Thymus (tissue), 11 donors: ENCODE data around the gene SNTG2. TPM values are rescaled to one million over a fixed set of nuclear protein-coding genes. Genes with fewer than 3 reads are reported as not detected.

Source experiments
- DNase-seq, 9 donors: peaks; one replicate each; pipeline ENCODE4 v3.0.0-alpha.2; 2013; ENCODE audit warnings: low spot score in 9 of 9, low read depth in 6 of 9, missing footprints in 1 of 9
- H3K27ac ChIP-seq, 2 donors: one replicate each; pipeline ENCODE4 v1.5.1; 2013; ENCODE audit warnings: control low read depth in 1 of 2, low read depth in 1 of 2, low read length in 1 of 2, mild to moderate bottlenecking in 1 of 2, moderate library complexity in 1 of 2
- H3K27me3 ChIP-seq, 2 donors: one replicate each; pipeline ENCODE4 v1.5.1; 2013; ENCODE audit warnings: low read length in 1 of 2; ENCODE audit not compliant: control insufficient read depth in 2 of 2, insufficient read depth in 1 of 2
- H3K36me3 ChIP-seq, 2 donors: one replicate each; pipeline ENCODE4 v1.5.1; 2013; ENCODE audit warnings: low read length in 1 of 2, mild to moderate bottlenecking in 1 of 2, moderate library complexity in 1 of 2; ENCODE audit not compliant: control insufficient read depth in 2 of 2, insufficient read depth in 2 of 2
- H3K4me1 ChIP-seq, 2 donors: one replicate each; pipeline ENCODE4 v1.5.1; 2013; ENCODE audit warnings: low read length in 2 of 2; ENCODE audit not compliant: control insufficient read depth in 2 of 2, insufficient read depth in 2 of 2
- H3K4me3 ChIP-seq, 2 donors: one replicate each; pipeline ENCODE4 v1.5.1; 2013; ENCODE audit warnings: low read length in 2 of 2, control low read depth in 1 of 2, mild to moderate bottlenecking in 1 of 2
- H3K9me3 ChIP-seq, 2 donors: one replicate each; pipeline ENCODE4 v1.5.1; 2013; ENCODE audit warnings: low read length in 1 of 2, mild to moderate bottlenecking in 1 of 2; ENCODE audit not compliant: control insufficient read depth in 2 of 2, insufficient read depth in 1 of 2
- WGBS: extraction: QIAGEN DNeasy Blood & Tissue Kit; methylation state at CpG from one replicate; pipeline ENCODE4 v1.1.7; 2013; 5-methylcytosine and 5-hydroxymethylcytosine counted together
- polyA plus RNA-seq: library from polyadenylated mRNA; stranded (reverse); fragments of 200-250 nt; gene quantifications from one replicate; pipeline ENCODE4 v1.2.3, GENCODE V29; 2013
- total RNA-seq: library from RNA; stranded (reverse); fragments of 120-200 nt; gene quantifications from one replicate; pipeline ENCODE4 v1.2.4, GENCODE V29; 2013
- donor health status: healthy.

The SNTG2 gene
- total and polyA plus RNA-seq, 2 donors = 0.33 to 1.2 TPM

GRCh38 chr2:1045109-1045508 is 94.5 kb downstream of the SNTG2 start:
- WGBS = 89% methylated on average over 1 of the region's 1 CpG
- no peak overlapping the region for H3K27ac ChIP-seq
- no peak for DNase-seq
- H3K4me1 ChIP-seq = no peaks in the 10 kb centered on the region
- no peaks in the 10 kb centered on the region for H3K9me3 ChIP-seq
- H3K36me3 ChIP-seq = no peaks in the 10 kb centered on the region
- no peaks in the 10 kb centered on the region for H3K27me3 ChIP-seq
- no peak overlapping the region for H3K4me3 ChIP-seq

- Histone ChIP-seq H3K36me3 (no peaks in the 10 kb centered on the region), H3K27me3 (no peaks in the 10 kb centered on the region), H3K27ac (no peak overlapping the region), H3K9me3 (no peaks in the 10 kb centered on the region), H3K4me3 (no peak overlapping the region), H3K4me1 (no peaks in the 10 kb centered on the region)
- WGBS = 81% methylated on average over 4 of the region's 4 CpGs
- no peak for DNase-seq
Observed at GRCh38 chr2:1046067-1046466, 95.4 kb downstream of the SNTG2 start.

GRCh38 chr2:1047485-1047884 is 96.8 kb downstream of the SNTG2 start:
- no peaks in the 10 kb centered on the region for H3K27me3 ChIP-seq
- H3K9me3 ChIP-seq = no peaks in the 10 kb centered on the region
- H3K4me1 ChIP-seq = no peaks in the 10 kb centered on the region
- DNase-seq = peak in 4 of 9 donors; percentile 4 to 6 (median 6)
- no peaks in the 10 kb centered on the region for H3K36me3 ChIP-seq
- WGBS = 0% methylated on average over 1 of the region's 1 CpG
- H3K27ac ChIP-seq = no peak overlapping the region
- H3K4me3 ChIP-seq = no peak overlapping the region

- H3K27me3 ChIP-seq = no peaks in the 10 kb centered on the region
- H3K4me3 ChIP-seq = no peak overlapping the region
- H3K36me3 ChIP-seq = no peaks in the 10 kb centered on the region
- no peaks in the 10 kb centered on the region for H3K9me3 ChIP-seq
- H3K4me1 ChIP-seq = no peaks in the 10 kb centered on the region
- WGBS = 95% methylated on average over 2 of the region's 2 CpGs
- no peak for DNase-seq
- H3K27ac ChIP-seq = no peak overlapping the region
Observed at GRCh38 chr2:1049691-1050090, 99.0 kb downstream of the SNTG2 start.

GRCh38 chr2:1051075-1051474 is 100.4 kb downstream of the SNTG2 start:
- no peaks in the 10 kb centered on the region for H3K4me1 ChIP-seq
- no peak for DNase-seq
- H3K9me3 ChIP-seq = no peaks in the 10 kb centered on the region
- 84% methylated on average over 3 of the region's 3 CpGs for WGBS
- H3K27ac ChIP-seq = no peak overlapping the region
- no peaks in the 10 kb centered on the region for H3K36me3 ChIP-seq
- H3K4me3 ChIP-seq = no peak overlapping the region
- no peaks in the 10 kb centered on the region for H3K27me3 ChIP-seq

GRCh38 chr2:1052771-1053191 is 102.1 kb downstream of the SNTG2 start:
- Histone ChIP-seq H3K4me3 (no peak overlapping the region), H3K36me3 (no peaks in the 10 kb centered on the region), H3K4me1 (no peaks in the 10 kb centered on the region), H3K9me3 (no peaks in the 10 kb centered on the region), H3K27ac (no peak overlapping the region), H3K27me3 (no peaks in the 10 kb centered on the region)
- WGBS = 85% methylated on average over 8 of the region's 8 CpGs
- no peak for DNase-seq

- no peak overlapping the region for H3K27ac ChIP-seq
- no peak for DNase-seq
- 75% methylated on average over 8 of the region's 8 CpGs for WGBS
Observed at GRCh38 chr2:1053786-1054185, 103.1 kb downstream of the SNTG2 start.

GRCh38 chr2:1054399-1054798 is 103.8 kb downstream of the SNTG2 start:
- no peaks in the 10 kb centered on the region for H3K36me3 ChIP-seq
- H3K27me3 ChIP-seq = no peaks in the 10 kb centered on the region
- H3K27ac ChIP-seq = no peak overlapping the region
- WGBS = 93% methylated on average over 3 of the region's 3 CpGs
- no peak overlapping the region for H3K4me3 ChIP-seq
- DNase-seq = no peak
- no peaks in the 10 kb centered on the region for H3K9me3 ChIP-seq
- H3K4me1 ChIP-seq = no peaks in the 10 kb centered on the region

More at GRCh38 chr2:1053786-1054185, 103.1 kb downstream of the SNTG2 start:
- no peak overlapping the region for H3K4me3 ChIP-seq
- no peaks in the 10 kb centered on the region for H3K4me1 ChIP-seq
- H3K27me3 ChIP-seq = no peaks in the 10 kb centered on the region
- no peaks in the 10 kb centered on the region for H3K36me3 ChIP-seq
- H3K9me3 ChIP-seq = no peaks in the 10 kb centered on the region

GRCh38 chr2:1055014-1055595 is 104.5 kb downstream of the SNTG2 start:
- Histone ChIP-seq H3K27me3 (no peaks in the 10 kb centered on the region), H3K9me3 (no peaks in the 10 kb centered on the region), H3K4me1 (no peaks in the 10 kb centered on the region), H3K27ac (no peak overlapping the region), H3K36me3 (no peaks in the 10 kb centered on the region), H3K4me3 (no peak overlapping the region)
- DNase-seq = no peak
- 89% methylated on average over 11 of the region's 11 CpGs for WGBS
